ENCODE measurements around the gene C16orf46.

C16orf46 gene

DNA sequence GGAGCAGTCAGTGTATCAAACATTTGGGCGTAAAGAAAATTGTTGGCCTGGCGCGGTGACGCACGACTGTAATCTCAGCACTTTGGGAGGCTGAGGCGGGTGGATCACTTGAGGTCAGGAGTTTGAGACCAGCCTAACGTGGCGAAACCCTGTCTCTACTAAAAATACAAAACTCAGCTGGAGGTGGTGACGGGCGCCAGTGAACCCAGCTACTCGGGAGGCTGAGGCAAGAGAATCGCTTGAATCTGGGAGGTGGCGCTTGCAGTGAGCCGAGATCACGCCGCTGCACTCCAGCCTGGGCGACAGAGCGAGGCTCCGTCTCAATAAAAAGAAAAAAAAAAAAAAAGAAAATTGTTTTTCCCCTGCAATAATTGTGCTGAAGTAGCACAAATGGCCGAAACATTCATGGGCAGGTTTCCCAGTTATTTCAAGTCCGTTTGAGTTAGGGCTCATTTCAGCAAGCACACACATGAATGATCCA, 17.8 kb upstream of the C16orf46 start:
- Histone ChIP-seq H3K9me3 (ENCODE audit: low read length) (0 out of 2 replicates have a peak, but pooled peaks cover 2% of the 10 kb centered on the region), H3K4me3 (ENCODE audit: low read depth, low read length, poor library complexity, severe bottlenecking) (peak overlapping the region; percentile 88), H4K20me1 (ENCODE audit: insufficient read depth, low read length) (no peaks in the 10 kb centered on the region), H3K27me3 (ENCODE audit: insufficient read depth, low read length) (no peaks in the 10 kb centered on the region), H3K79me2 (ENCODE audit: insufficient read depth, low read length) (peaks cover 23% of the 10 kb centered on the region), H3K36me3 (ENCODE audit: insufficient read depth, low read length) (peaks cover 10% of the 10 kb centered on the region), H3K27ac (ENCODE audit: low read depth, low read length, poor library complexity, severe bottlenecking) (no peak overlapping the region), H3K9me2 (ENCODE audit: low read depth, low read length) (no peaks in the 10 kb centered on the region), H3K9ac (ENCODE audit: low read length) (peak overlapping the region; percentile 89), H3F3A (ENCODE audit: insufficient read depth, low read length) (no peaks in the 10 kb centered on the region), H3K4me2 (ENCODE audit: low read length) (peak overlapping the region; percentile 70), H3K4me1 (ENCODE audit: insufficient read depth, low read length, severe bottlenecking) (peaks cover 37% of the 10 kb centered on the region), H2AFZ (ENCODE audit: low read length) (no peak overlapping the region)
- TF ChIP-seq EZH2 (IDR thresholded peaks at IDR 0.05; ENCODE audit: borderline replicate concordance, low read length) = no peak
- TF ChIP-seq, protein P1, sequence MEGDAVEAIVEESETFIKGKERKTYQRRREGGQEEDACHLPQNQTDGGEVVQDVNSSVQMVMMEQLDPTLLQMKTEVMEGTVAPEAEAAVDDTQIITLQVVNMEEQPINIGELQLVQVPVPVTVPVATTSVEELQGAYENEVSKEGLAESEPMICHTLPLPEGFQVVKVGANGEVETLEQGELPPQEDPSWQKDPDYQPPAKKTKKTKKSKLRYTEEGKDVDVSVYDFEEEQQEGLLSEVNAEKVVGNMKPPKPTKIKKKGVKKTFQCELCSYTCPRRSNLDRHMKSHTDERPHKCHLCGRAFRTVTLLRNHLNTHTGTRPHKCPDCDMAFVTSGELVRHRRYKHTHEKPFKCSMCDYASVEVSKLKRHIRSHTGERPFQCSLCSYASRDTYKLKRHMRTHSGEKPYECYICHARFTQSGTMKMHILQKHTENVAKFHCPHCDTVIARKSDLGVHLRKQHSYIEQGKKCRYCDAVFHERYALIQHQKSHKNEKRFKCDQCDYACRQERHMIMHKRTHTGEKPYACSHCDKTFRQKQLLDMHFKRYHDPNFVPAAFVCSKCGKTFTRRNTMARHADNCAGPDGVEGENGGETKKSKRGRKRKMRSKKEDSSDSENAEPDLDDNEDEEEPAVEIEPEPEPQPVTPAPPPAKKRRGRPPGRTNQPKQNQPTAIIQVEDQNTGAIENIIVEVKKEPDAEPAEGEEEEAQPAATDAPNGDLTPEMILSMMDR (IDR thresholded peaks at IDR 0.05; ENCODE audit: low read length) = no peak

DNA sequence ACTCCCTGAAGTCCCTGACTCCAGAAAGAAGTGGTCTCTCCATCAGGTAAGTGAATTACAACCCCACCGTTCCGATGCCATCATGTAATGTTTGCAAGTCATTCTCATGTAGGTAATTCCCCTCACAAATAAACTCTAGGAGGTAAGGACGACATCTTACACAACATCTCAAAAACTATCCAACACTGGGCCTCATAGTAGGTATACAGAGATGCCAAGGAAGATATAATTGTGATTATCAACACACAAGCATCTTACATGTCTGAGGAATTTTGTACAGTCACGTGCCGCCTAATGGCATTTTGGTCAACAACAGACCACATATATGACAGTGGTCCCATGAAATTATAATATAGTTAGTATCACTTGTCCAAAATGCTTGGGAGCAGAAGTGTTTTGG, 11.8 kb upstream of the C16orf46 start:
- Histone ChIP-seq H4K20me1 (ENCODE audit: insufficient read depth, low read length) (no peaks in the 10 kb centered on the region), H3K9me2 (ENCODE audit: low read depth, low read length) (no peaks in the 10 kb centered on the region), H3K27me3 (ENCODE audit: insufficient read depth, low read length) (no peaks in the 10 kb centered on the region), H3K4me1 (ENCODE audit: insufficient read depth, low read length, severe bottlenecking) (peaks cover 16% of the 10 kb centered on the region), H3F3A (ENCODE audit: insufficient read depth, low read length) (no peaks in the 10 kb centered on the region), H3K9ac (ENCODE audit: low read length) (no peak overlapping the region), H3K79me2 (ENCODE audit: insufficient read depth, low read length) (peaks cover 11% of the 10 kb centered on the region), H3K36me3 (ENCODE audit: insufficient read depth, low read length) (peaks cover 41% of the 10 kb centered on the region), H3K27ac (ENCODE audit: low read depth, low read length, poor library complexity, severe bottlenecking) (no peak overlapping the region), H3K9me3 (ENCODE audit: low read length) (no peaks in the 10 kb centered on the region), H3K4me3 (ENCODE audit: low read depth, low read length, poor library complexity, severe bottlenecking) (no peak overlapping the region), H3K4me2 (ENCODE audit: low read length) (no peak overlapping the region), H2AFZ (ENCODE audit: low read length) (no peak overlapping the region)
- no peak for TF ChIP-seq EZH2 (IDR thresholded peaks at IDR 0.05; ENCODE audit: borderline replicate concordance, low read length)
- TF ChIP-seq, protein P1 (IDR thresholded peaks at IDR 0.05; ENCODE audit: low read length) = no peak

DNA sequence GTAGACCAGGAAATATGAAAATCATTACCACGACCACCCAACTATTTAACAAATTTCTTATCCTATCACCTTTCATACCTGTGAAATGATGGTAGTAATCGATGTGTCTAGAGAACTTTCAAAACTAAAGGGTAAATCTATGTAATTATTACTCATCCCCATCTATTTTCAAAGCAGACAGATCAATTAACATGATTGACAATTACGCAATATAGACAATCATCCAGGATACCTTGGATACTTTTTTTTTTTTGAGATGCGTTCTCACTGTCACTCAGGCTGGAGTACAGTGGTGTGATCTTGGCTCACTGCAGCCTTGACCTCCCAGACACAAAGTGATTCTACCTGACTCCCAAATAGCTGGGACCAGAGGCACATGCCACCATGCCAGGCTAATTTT, 4.0 kb upstream of the C16orf46 start:
- TF ChIP-seq, protein P1 (IDR thresholded peaks at IDR 0.05; ENCODE audit: low read length) = no peak
- TF ChIP-seq EZH2 (IDR thresholded peaks at IDR 0.05; ENCODE audit: borderline replicate concordance, low read length) = no peak
- H3K36me3 ChIP-seq (ENCODE audit: insufficient read depth, low read length) = peaks cover 22% of the 10 kb centered on the region; the same call in 1 of the 2 replicates
- H3K27ac ChIP-seq (ENCODE audit: low read depth, low read length, poor library complexity, severe bottlenecking) = no peak overlapping the region
- no peaks in the 10 kb centered on the region for H3K27me3 ChIP-seq (ENCODE audit: insufficient read depth, low read length)
- H3K79me2 ChIP-seq (ENCODE audit: insufficient read depth, low read length) = no peaks in the 10 kb centered on the region
- H3K4me1 ChIP-seq (ENCODE audit: insufficient read depth, low read length, severe bottlenecking) = peaks cover 10% of the 10 kb centered on the region
- no peaks in the 10 kb centered on the region for H3F3A ChIP-seq (ENCODE audit: insufficient read depth, low read length)
- H3K9me3 ChIP-seq (ENCODE audit: low read length) = no peaks in the 10 kb centered on the region
- H2AFZ ChIP-seq (ENCODE audit: low read length) = no peak overlapping the region
- no peak overlapping the region for H3K4me2 ChIP-seq (ENCODE audit: low read length)
- H3K9ac ChIP-seq (ENCODE audit: low read length) = no peak overlapping the region
- no peaks in the 10 kb centered on the region for H4K20me1 ChIP-seq (ENCODE audit: insufficient read depth, low read length)
- no peak overlapping the region for H3K4me3 ChIP-seq (ENCODE audit: low read depth, low read length, poor library complexity, severe bottlenecking)
- H3K9me2 ChIP-seq (ENCODE audit: low read depth, low read length) = no peaks in the 10 kb centered on the region

Data from OCI-LY1 (cell line).